Measurements from ENCODE around the gene LMO2. TPM values are rescaled to one million over a fixed set of nuclear protein-coding genes. Genes with fewer than 3 reads are reported as not detected.
"Not testable (repeated sequence)": the region's sequence is repeated elsewhere in the genome, so short reads cannot be mapped to it uniquely, and the experiment has no call there.

The LMO2 gene
- total RNA-seq, 1 experiment from 2014 or later = 0.64 TPM

GRCh38 chr11:33843018-33843417 is 48.9 kb downstream of the LMO2 start:
- in situ Hi-C loops (cut with HindIII; ENCODE audit: low pct_unique_long_range_greater_than_20kb, low sequenced_read_pairs) = no loop called here
- BruUV-seq (replicated peaks) = no TSS peak
- H3K4me3 ChIP-seq (ENCODE audit: low read depth in 2 of 2, low read length in 2 of 2) = no peak overlapping the region

DNA sequence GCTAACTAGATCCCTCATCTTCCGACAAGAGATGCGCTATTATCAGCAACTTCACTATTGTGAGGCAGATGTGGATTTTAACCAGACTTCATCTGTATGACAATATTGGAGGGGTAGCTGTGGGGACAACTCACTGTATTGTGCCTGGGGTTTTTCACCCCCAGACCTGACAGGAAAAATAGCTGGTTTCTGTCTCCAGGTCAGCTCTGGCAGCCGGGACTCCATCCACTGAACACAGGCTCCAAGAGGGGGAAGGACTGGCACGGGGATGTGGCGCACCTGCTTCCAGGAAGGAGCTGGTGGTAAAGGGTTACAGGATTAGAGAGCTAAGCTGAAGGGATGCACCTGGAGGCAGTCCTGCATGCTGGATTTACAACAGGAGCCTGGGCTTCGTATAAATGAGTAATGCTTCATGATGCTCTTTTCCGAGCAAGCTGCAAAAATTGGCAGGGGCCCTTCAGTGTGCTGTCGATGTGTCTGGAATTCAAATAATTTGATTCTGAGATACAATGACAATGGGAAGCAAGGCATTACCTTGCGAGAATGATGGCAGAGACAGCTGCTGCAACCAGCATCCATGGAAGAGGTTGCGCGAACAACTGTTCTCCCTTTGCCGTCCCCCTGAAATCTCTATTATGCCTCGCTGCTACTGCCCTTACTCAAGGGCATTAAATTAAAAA is 49.5 kb downstream of the LMO2 start:
- no peaks in the 10 kb centered on the region for H3K36me3 ChIP-seq (ENCODE audit: control insufficient read depth, insufficient read depth, low read length)
- H3K9me3 ChIP-seq (ENCODE audit: control insufficient read depth, insufficient read depth, low read depth, low read length) = no peaks in the 10 kb centered on the region
- ATAC-seq = no peak
- DNase-seq (ENCODE audit: low read depth, low spot score) = no peak
- H3K4me1 ChIP-seq (ENCODE audit: control insufficient read depth, insufficient read depth, low read length) = no peaks in the 10 kb centered on the region
- POLR2A ChIA-PET = no interaction called here
- H3K27me3 ChIP-seq (ENCODE audit: control insufficient read depth, insufficient read depth, low read length) = peaks cover 20% of the 10 kb centered on the region; the same call in 1 of the 2 replicates
- intact Hi-C loops (cut with micrococcal nuclease; ENCODE audit: unreplicated experiment) (no loop called here), in situ Hi-C loops (cut with HindIII; ENCODE audit: low pct_unique_long_range_greater_than_20kb, low sequenced_read_pairs) (no loop called here)
- BruUV-seq (replicated peaks) = no TSS peak
- TF ChIP-seq, protein P1, sequence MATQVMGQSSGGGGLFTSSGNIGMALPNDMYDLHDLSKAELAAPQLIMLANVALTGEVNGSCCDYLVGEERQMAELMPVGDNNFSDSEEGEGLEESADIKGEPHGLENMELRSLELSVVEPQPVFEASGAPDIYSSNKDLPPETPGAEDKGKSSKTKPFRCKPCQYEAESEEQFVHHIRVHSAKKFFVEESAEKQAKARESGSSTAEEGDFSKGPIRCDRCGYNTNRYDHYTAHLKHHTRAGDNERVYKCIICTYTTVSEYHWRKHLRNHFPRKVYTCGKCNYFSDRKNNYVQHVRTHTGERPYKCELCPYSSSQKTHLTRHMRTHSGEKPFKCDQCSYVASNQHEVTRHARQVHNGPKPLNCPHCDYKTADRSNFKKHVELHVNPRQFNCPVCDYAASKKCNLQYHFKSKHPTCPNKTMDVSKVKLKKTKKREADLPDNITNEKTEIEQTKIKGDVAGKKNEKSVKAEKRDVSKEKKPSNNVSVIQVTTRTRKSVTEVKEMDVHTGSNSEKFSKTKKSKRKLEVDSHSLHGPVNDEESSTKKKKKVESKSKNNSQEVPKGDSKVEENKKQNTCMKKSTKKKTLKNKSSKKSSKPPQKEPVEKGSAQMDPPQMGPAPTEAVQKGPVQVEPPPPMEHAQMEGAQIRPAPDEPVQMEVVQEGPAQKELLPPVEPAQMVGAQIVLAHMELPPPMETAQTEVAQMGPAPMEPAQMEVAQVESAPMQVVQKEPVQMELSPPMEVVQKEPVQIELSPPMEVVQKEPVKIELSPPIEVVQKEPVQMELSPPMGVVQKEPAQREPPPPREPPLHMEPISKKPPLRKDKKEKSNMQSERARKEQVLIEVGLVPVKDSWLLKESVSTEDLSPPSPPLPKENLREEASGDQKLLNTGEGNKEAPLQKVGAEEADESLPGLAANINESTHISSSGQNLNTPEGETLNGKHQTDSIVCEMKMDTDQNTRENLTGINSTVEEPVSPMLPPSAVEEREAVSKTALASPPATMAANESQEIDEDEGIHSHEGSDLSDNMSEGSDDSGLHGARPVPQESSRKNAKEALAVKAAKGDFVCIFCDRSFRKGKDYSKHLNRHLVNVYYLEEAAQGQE (IDR thresholded peaks at IDR 0.05; ENCODE audit: insufficient read depth in 1 of 2, low read depth in 2 of 2, low read length in 1 of 2) = no peak
- TF ChIP-seq SIN3A (IDR thresholded peaks at IDR 0.05; ENCODE audit: borderline replicate concordance, insufficient read depth, low read depth, low read length) = no peak
- TF ChIP-seq POLR2AphosphoS5 (IDR thresholded peaks at IDR 0.05; ENCODE audit: low read depth, low read length) = no peak
- TF ChIP-seq, protein P2, sequence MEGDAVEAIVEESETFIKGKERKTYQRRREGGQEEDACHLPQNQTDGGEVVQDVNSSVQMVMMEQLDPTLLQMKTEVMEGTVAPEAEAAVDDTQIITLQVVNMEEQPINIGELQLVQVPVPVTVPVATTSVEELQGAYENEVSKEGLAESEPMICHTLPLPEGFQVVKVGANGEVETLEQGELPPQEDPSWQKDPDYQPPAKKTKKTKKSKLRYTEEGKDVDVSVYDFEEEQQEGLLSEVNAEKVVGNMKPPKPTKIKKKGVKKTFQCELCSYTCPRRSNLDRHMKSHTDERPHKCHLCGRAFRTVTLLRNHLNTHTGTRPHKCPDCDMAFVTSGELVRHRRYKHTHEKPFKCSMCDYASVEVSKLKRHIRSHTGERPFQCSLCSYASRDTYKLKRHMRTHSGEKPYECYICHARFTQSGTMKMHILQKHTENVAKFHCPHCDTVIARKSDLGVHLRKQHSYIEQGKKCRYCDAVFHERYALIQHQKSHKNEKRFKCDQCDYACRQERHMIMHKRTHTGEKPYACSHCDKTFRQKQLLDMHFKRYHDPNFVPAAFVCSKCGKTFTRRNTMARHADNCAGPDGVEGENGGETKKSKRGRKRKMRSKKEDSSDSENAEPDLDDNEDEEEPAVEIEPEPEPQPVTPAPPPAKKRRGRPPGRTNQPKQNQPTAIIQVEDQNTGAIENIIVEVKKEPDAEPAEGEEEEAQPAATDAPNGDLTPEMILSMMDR (IDR thresholded peaks at IDR 0.05) = no peak
- TF ChIP-seq TCF7L2 (IDR thresholded peaks at IDR 0.05; ENCODE audit: low read depth, low read length) = no peak
- no peak overlapping the region for H3K4me3 ChIP-seq (ENCODE audit: low read depth in 2 of 2, low read length in 2 of 2)
- no peak overlapping the region for H3K27ac ChIP-seq (ENCODE audit: low read length)
- CTCF ChIA-PET = no interaction called here

More at GRCh38 chr11:33843018-33843417, 48.9 kb downstream of the LMO2 start:
- DNase-seq (ENCODE audit: low read depth, low spot score) (no peak), ATAC-seq (no peak)
- intact Hi-C loops (cut with micrococcal nuclease; ENCODE audit: unreplicated experiment) = no loop called here
- no peak overlapping the region for H3K27ac ChIP-seq (ENCODE audit: low read length)
- H3K27me3 ChIP-seq (ENCODE audit: control insufficient read depth, insufficient read depth, low read length) = peaks cover 20% of the 10 kb centered on the region; the same call in 1 of the 2 replicates
- H3K4me1 ChIP-seq (ENCODE audit: control insufficient read depth, insufficient read depth, low read length) = no peaks in the 10 kb centered on the region
- no peaks in the 10 kb centered on the region for H3K36me3 ChIP-seq (ENCODE audit: control insufficient read depth, insufficient read depth, low read length)
- no peaks in the 10 kb centered on the region for H3K9me3 ChIP-seq (ENCODE audit: control insufficient read depth, insufficient read depth, low read depth, low read length)
- ChIA-PET POLR2A (no interaction called here), CTCF (no interaction called here)
- no peak for TF ChIP-seq POLR2AphosphoS5 (IDR thresholded peaks at IDR 0.05; ENCODE audit: low read depth, low read length)
- TF ChIP-seq, protein P2 (IDR thresholded peaks at IDR 0.05) = no peak

GRCh38 chr11:33838234-33838633 is 53.6 kb downstream of the LMO2 start:
- ATAC-seq; H3K4me3 ChIP-seq (ENCODE audit: low read depth in 2 of 2, low read length in 2 of 2); BruUV-seq (replicated peaks); CTCF ChIA-PET; DNase-seq (ENCODE audit: low read depth, low spot score); H3K4me1 ChIP-seq (ENCODE audit: control insufficient read depth, insufficient read depth, low read length); POLR2A ChIA-PET; H3K36me3 ChIP-seq (ENCODE audit: control insufficient read depth, insufficient read depth, low read length); in situ Hi-C loops (cut with HindIII; ENCODE audit: low pct_unique_long_range_greater_than_20kb, low sequenced_read_pairs); H3K9me3 ChIP-seq (ENCODE audit: control insufficient read depth, insufficient read depth, low read depth, low read length); H3K27ac ChIP-seq (ENCODE audit: low read length): not testable (repeated sequence)
- peaks cover 13% of the 10 kb centered on the region; the same call in 1 of the 2 replicates for H3K27me3 ChIP-seq (ENCODE audit: control insufficient read depth, insufficient read depth, low read length)
- intact Hi-C loops (cut with micrococcal nuclease; ENCODE audit: unreplicated experiment) = loop anchor here (5.0 kb wide), 1 partner anchor 149 kb away; no protein-coding TSS in a partner anchor

DNA sequence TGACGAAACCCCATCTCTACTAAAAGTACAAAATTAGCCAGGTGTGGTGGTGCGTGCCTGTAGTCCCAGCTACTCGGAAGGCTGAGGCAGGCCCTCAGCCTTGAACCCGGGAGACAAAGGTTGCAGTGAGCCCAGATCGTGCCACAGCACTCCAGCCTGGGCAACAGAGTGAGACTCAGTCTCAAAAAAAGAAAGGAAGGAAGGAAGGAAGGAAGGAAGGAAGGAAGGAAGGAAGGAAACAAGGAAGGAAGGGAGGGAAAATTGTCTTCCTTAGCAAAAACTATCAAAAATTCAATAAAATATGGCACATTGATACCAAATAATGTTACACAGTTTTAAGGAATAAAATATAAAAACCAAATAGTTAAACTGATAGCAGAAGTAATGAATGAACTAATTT is 54.5 kb downstream of the LMO2 start:
- POLR2A ChIA-PET; H3K4me1 ChIP-seq (ENCODE audit: control insufficient read depth, insufficient read depth, low read length); in situ Hi-C loops (cut with HindIII; ENCODE audit: low pct_unique_long_range_greater_than_20kb, low sequenced_read_pairs); H3K36me3 ChIP-seq (ENCODE audit: control insufficient read depth, insufficient read depth, low read length); DNase-seq (ENCODE audit: low read depth, low spot score); H3K4me3 ChIP-seq (ENCODE audit: low read depth in 2 of 2, low read length in 2 of 2); H3K9me3 ChIP-seq (ENCODE audit: control insufficient read depth, insufficient read depth, low read depth, low read length); BruUV-seq (replicated peaks); ATAC-seq; CTCF ChIA-PET; H3K27ac ChIP-seq (ENCODE audit: low read length): not testable (repeated sequence)
- intact Hi-C loops (cut with micrococcal nuclease; ENCODE audit: unreplicated experiment) = loop anchor here (5.0 kb wide), 1 partner anchor 150 kb away; no protein-coding TSS in a partner anchor
- H3K27me3 ChIP-seq (ENCODE audit: control insufficient read depth, insufficient read depth, low read length) = peaks cover 13% of the 10 kb centered on the region; the same call in 1 of the 2 replicates
